HPDE6-E6E7 (cell line): ENCODE measurements around the gene CHPT1.
"Not testable (repeated sequence)": the region's sequence is repeated elsewhere in the genome, so short reads cannot be mapped to it uniquely, and the experiment has no call there.

Source experiments
- DNase-seq: peaks from one replicate; pipeline ENCODE4 v3.0.0; 2011; ENCODE audit warnings: missing footprints; ENCODE audit errors: extremely low spot score

The CHPT1 gene

GRCh38 chr12:101697197-101697929 lies at the start of gene CHPT1:
CHPT1 (plus strand) TSS chr12:101697640; CDS start chr12:101697862, 222 bp downstream.
- peak; percentile 32 for DNase-seq

GRCh38 chr12:101647711-101648110 lies 49.7 kb upstream of the CHPT1 start:
- DNase-seq = no peak

GRCh38 chr12:101648195-101648594 lies 49.2 kb upstream of the CHPT1 start:
- DNase-seq = no peak

- no peak for DNase-seq
Measured at GRCh38 chr12:101650346-101651117, 46.9 kb upstream of the CHPT1 start.

- DNase-seq = no peak
Measured at GRCh38 chr12:101653030-101653429, 44.4 kb upstream of the CHPT1 start.

GRCh38 chr12:101653503-101653902 lies 43.9 kb upstream of the CHPT1 start:
- DNase-seq = no peak

- no peak for DNase-seq
Measured at GRCh38 chr12:101654442-101654841, 43.0 kb upstream of the CHPT1 start.

- DNase-seq = no peak
Measured at GRCh38 chr12:101655393-101655792, 42.0 kb upstream of the CHPT1 start.

- DNase-seq = not testable (repeated sequence)
Measured at GRCh38 chr12:101660662-101661061, 36.8 kb upstream of the CHPT1 start.

- DNase-seq = no peak
Measured at GRCh38 chr12:101663298-101663697, 34.1 kb upstream of the CHPT1 start.

- DNase-seq = no peak
Measured at GRCh38 chr12:101664992-101665391, 32.4 kb upstream of the CHPT1 start.

GRCh38 chr12:101666052-101666728 lies 31.2 kb upstream of the CHPT1 start:
- no peak for DNase-seq

- no peak for DNase-seq
Measured at GRCh38 chr12:101667591-101667990, 29.8 kb upstream of the CHPT1 start.

- DNase-seq = no peak
Measured at GRCh38 chr12:101670007-101670671, 27.3 kb upstream of the CHPT1 start.

- DNase-seq = no peak
Measured at GRCh38 chr12:101671157-101671791, 26.2 kb upstream of the CHPT1 start.

- no peak for DNase-seq
Measured at GRCh38 chr12:101671833-101672232, 25.6 kb upstream of the CHPT1 start.

- DNase-seq = no peak
Measured at GRCh38 chr12:101675555-101675954, 21.9 kb upstream of the CHPT1 start.

GRCh38 chr12:101676497-101676896 lies 20.9 kb upstream of the CHPT1 start:
- DNase-seq = not testable (repeated sequence)

- DNase-seq = no peak
Measured at GRCh38 chr12:101678081-101678480, 19.4 kb upstream of the CHPT1 start.

- DNase-seq = no peak
Measured at GRCh38 chr12:101680240-101680639, 17.2 kb upstream of the CHPT1 start.

- DNase-seq = no peak
Measured at GRCh38 chr12:101680647-101681046, 16.8 kb upstream of the CHPT1 start.
